ENCODE data around the gene TF. TPM values are rescaled to one million over a fixed set of nuclear protein-coding genes. Genes with fewer than 3 reads are reported as not detected.

Gene TF
- total RNA-seq, 2 donors from 2014 or later, result 1.6 to 2.2 TPM

DNA sequence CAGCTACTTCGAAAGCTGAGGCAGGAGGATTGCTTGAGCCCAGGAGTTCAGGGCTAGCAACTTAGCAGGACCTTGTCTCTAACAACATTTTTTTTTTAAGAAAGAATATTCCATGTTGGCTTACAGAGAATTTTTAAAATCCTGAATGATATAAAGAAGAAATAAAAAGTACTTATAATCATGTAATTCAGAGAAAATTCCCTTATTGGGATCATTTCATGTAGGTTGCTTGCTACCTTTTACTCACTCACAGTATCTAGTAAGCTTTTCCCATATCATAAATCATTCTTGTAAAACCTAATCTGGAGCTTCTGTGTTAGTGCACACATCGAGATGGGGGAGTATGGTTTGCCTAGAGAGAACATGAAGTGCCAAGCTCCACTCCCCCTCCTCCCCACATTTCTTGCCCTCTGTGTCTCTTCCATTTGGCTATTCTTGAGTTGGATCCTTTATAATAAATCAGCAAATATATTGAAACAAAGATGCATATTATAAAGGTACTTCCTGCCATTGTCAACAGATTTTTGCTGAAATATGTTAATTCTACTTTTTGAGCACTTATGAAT is 13.6 kb downstream of the TF start:
- no peaks in the 10 kb centered on the region for H3K36me3 ChIP-seq
- no peak for DNase-seq (ENCODE audit: low spot score)
- H3K27me3 ChIP-seq (replicated peaks; ENCODE audit: insufficient read depth), result no peaks in the 10 kb centered on the region
- TF ChIP-seq, protein P1, sequence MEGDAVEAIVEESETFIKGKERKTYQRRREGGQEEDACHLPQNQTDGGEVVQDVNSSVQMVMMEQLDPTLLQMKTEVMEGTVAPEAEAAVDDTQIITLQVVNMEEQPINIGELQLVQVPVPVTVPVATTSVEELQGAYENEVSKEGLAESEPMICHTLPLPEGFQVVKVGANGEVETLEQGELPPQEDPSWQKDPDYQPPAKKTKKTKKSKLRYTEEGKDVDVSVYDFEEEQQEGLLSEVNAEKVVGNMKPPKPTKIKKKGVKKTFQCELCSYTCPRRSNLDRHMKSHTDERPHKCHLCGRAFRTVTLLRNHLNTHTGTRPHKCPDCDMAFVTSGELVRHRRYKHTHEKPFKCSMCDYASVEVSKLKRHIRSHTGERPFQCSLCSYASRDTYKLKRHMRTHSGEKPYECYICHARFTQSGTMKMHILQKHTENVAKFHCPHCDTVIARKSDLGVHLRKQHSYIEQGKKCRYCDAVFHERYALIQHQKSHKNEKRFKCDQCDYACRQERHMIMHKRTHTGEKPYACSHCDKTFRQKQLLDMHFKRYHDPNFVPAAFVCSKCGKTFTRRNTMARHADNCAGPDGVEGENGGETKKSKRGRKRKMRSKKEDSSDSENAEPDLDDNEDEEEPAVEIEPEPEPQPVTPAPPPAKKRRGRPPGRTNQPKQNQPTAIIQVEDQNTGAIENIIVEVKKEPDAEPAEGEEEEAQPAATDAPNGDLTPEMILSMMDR (IDR thresholded peaks at IDR 0.05), result no peak
- no peak overlapping the region for H3K27ac ChIP-seq
- H3K4me3 ChIP-seq, result no peak overlapping the region
- ATAC-seq (ENCODE audit: insufficient number of reproducible peaks, low FRiP score, low read depth), result no peak
- no peaks in the 10 kb centered on the region for H3K4me1 ChIP-seq (ENCODE audit: control insufficient read depth in 1 of 2, low read depth in 2 of 2)
- H3K9me3 ChIP-seq, result no peaks in the 10 kb centered on the region

DNA sequence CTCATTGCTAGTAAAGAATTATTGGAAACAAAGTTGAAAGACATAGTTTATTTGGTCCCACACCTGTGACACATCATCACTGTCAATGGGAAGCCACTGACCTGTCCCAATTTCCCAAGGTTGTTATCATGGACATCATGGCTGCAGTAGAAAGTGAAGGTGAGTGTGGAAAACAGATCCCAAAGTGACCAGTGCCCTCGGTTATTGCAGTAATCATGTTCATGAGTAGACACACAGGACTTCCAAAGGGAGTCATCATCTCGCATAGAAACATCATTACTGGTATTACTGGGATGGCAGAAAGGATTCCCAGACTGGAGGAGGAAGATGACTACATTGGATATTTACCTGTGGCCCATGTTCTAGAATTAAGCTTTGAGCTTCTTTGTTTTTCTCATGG is 14.7 kb downstream of the TF start:
- Histone ChIP-seq H3K27me3 (replicated peaks; ENCODE audit: insufficient read depth) (no peaks in the 10 kb centered on the region), H3K4me3 (no peak overlapping the region), H3K27ac (no peak overlapping the region), H3K4me1 (ENCODE audit: control insufficient read depth in 1 of 2, low read depth in 2 of 2) (no peaks in the 10 kb centered on the region), H3K36me3 (no peaks in the 10 kb centered on the region), H3K9me3 (no peaks in the 10 kb centered on the region)
- ATAC-seq (ENCODE audit: insufficient number of reproducible peaks, low FRiP score, low read depth) (no peak), DNase-seq (ENCODE audit: low spot score) (no peak)
- TF ChIP-seq, protein P1 (IDR thresholded peaks at IDR 0.05), result no peak

DNA sequence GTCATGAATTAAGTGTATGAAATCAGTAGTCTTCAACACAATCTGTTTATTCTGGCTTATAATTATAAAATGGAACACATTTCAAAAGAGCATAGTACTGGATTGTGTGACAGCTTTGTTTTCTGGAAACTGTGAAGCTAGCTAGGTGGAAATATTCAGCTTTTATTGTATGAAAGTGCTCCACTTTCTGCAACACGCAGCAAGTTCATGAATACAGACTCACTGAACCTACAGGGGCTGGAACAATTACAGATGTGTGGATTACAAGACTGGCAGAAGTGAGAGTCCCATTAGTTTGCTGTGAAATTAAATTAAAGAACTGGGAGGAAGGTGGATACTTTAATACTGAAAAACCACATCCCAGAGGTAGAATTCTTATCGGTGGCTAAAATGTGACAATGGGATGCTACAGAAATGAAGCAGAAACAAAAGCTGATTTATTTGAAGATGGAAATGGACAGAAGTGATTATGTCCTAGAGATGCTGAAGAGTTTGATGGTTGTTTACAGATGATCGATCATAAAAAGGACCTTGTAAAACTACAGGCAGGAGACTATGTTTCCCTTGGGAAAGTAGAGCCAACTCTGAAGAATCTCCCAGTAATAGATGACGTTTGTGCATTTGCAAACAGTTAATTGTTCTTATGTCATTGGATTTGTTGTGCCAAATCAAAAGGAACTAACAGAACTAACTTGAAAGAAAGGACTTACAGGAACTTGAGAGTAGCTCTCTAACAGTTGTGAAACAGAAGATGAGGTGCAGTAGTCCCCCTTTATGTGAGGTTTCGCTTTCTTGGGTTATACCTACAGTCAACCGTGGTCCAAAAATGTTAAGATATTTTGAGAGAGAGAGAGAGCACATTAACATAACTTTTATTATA is 15.7 kb downstream of the TF start:
- no peaks in the 10 kb centered on the region for H3K9me3 ChIP-seq
- H3K27ac ChIP-seq, result no peak overlapping the region
- H3K27me3 ChIP-seq (replicated peaks; ENCODE audit: insufficient read depth), result no peaks in the 10 kb centered on the region
- TF ChIP-seq, protein P1 (IDR thresholded peaks at IDR 0.05), result no peak
- H3K4me3 ChIP-seq, result no peak overlapping the region
- no peaks in the 10 kb centered on the region for H3K4me1 ChIP-seq (ENCODE audit: control insufficient read depth in 1 of 2, low read depth in 2 of 2)
- H3K36me3 ChIP-seq, result no peaks in the 10 kb centered on the region
- ATAC-seq (ENCODE audit: insufficient number of reproducible peaks, low FRiP score, low read depth) (no peak), DNase-seq (ENCODE audit: low spot score) (no peak)

DNA sequence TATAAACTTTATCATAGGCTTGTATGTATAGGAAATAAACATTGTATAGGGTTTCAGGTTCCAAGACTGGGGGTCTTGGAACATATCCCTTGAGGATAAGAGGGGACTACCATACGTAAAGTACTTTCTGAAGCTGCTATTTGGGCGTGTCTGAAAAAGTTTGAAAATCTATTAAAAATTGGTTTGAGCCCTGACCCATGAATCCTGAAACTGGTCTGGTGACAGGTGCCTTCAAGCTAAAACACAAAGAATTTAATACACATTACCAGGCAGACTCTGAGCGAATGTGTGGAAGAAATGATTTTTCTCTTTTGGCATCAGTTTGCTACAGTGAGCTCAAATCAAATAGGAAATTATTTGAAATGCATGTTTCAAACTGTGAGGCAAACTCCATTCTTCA is 16.3 kb downstream of the TF start:
- Histone ChIP-seq H3K27me3 (replicated peaks; ENCODE audit: insufficient read depth) (no peaks in the 10 kb centered on the region), H3K4me1 (ENCODE audit: control insufficient read depth in 1 of 2, low read depth in 2 of 2) (no peaks in the 10 kb centered on the region), H3K27ac (no peak overlapping the region), H3K36me3 (no peaks in the 10 kb centered on the region), H3K4me3 (no peak overlapping the region), H3K9me3 (no peaks in the 10 kb centered on the region)
- DNase-seq (ENCODE audit: low spot score) (no peak), ATAC-seq (ENCODE audit: insufficient number of reproducible peaks, low FRiP score, low read depth) (no peak)
- TF ChIP-seq, protein P1 (IDR thresholded peaks at IDR 0.05), result no peak

DNA sequence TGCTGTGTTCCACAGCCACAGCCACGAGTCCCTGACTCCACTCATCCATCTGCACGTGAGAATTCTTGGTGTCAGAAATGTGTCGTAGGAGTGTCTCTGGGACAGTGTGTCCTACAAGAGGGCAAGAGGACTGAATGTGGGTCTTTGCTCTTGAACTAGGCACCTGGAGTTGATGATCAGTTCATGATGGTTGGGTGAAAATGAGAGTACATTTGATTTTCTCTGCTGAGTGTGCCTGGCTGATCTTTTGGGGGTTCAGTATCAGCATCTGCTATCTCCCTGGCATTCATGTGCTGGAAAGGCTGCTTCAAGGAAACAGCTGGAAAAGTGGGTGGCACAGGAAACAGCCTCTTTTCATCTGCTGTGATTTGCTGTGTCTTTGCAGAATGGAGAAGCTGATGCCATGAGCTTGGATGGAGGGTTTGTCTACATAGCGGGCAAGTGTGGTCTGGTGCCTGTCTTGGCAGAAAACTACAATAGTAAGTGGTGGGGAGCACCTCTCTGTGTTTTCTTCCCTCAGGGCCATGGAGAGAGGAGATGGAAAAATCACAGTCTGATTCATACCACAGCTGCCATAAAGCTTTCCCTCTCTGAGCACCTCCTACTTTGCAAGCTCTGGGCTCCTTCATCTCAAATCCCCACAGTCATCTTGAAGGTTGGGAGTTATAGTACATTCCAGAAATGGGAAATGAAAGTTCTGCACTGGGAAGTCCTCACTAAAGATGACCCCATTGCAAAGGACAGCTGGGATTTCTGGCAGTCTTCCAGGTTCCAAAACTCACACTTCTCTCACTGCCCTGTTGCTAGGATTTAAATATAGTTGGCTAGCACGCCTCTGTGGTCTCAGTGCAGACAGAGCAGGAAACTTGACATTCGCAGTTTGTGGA is 17.8 kb downstream of the TF start:
- H3K4me3 ChIP-seq, result no peak overlapping the region
- H3K27me3 ChIP-seq (replicated peaks; ENCODE audit: insufficient read depth), result no peaks in the 10 kb centered on the region
- ATAC-seq (ENCODE audit: insufficient number of reproducible peaks, low FRiP score, low read depth) (no peak), DNase-seq (ENCODE audit: low spot score) (no peak)
- TF ChIP-seq, protein P1 (IDR thresholded peaks at IDR 0.05), result no peak
- no peaks in the 10 kb centered on the region for H3K36me3 ChIP-seq
- H3K9me3 ChIP-seq, result no peaks in the 10 kb centered on the region
- no peaks in the 10 kb centered on the region for H3K4me1 ChIP-seq (ENCODE audit: control insufficient read depth in 1 of 2, low read depth in 2 of 2)
- no peak overlapping the region for H3K27ac ChIP-seq
